CD14-positive monocyte (primary cell): ENCODE measurements around the gene PTH2R. TPM values are rescaled to one million over a fixed set of nuclear protein-coding genes. Genes with fewer than 3 reads are reported as not detected.

ENCODE experiments used
- DNase-seq, 3 donors: peaks; one replicate each; pipeline ENCODE4 v3.0.0-alpha.2; 2011 to 2022
- H2AFZ ChIP-seq: 2 replicates; pipeline ENCODE4 v1.6.0; 2012; ENCODE audit warnings: mild to moderate bottlenecking, low read depth, low read length, inconsistent platforms; ENCODE audit not compliant: insufficient read depth, poor library complexity, severe bottlenecking
- H3K27ac ChIP-seq, 2 donors: 1 replicate in 1 of 2; 2 replicates in 1 of 2; pipeline ENCODE4 v1.5.1; 2012 to 2013; ENCODE audit warnings: low read length in 2 of 2, control low read depth in 1 of 2, inconsistent platforms in 1 of 2, low read depth in 1 of 2, mild to moderate bottlenecking in 1 of 2
- H3K27me3 ChIP-seq, 2 donors: one replicate each; pipeline versions ENCODE4 v1.6.0 to v1.6.1; 2011 to 2013; ENCODE audit warnings: low read length in 2 of 2; ENCODE audit not compliant: control insufficient read depth in 2 of 2, insufficient read depth in 2 of 2
- H3K36me3 ChIP-seq, 2 donors: replicated peaks in 1 of 2; 1 replicate in 1 of 2; 2 replicates in 1 of 2; pipeline versions ENCODE4 v1.5.1 to v1.6.1; 2012 to 2013; ENCODE audit warnings: low read length in 2 of 2, control low read depth in 1 of 2, inconsistent platforms in 1 of 2, mild to moderate bottlenecking in 1 of 2; ENCODE audit not compliant: insufficient read depth in 2 of 2, control insufficient read depth in 1 of 2
- H3K4me1 ChIP-seq, 2 donors: 1 replicate in 1 of 2; 2 replicates in 1 of 2; pipeline versions ENCODE4 v1.5.1 to v1.6.1; 2012 to 2013; ENCODE audit warnings: low read length in 2 of 2, control low read depth in 1 of 2, inconsistent platforms in 1 of 2, mild to moderate bottlenecking in 1 of 2, moderate library complexity in 1 of 2; ENCODE audit not compliant: insufficient read depth in 2 of 2, control insufficient read depth in 1 of 2
- H3K4me2 ChIP-seq: replicated peaks from 2 replicates; pipeline ENCODE3; 2012; ENCODE audit warnings: low read length, moderate library complexity, mild to moderate bottlenecking; ENCODE audit not compliant: poor library complexity, severe bottlenecking; ENCODE audit errors: extremely low read depth
- H3K4me3 ChIP-seq, 3 experiments: fragments of 200-600 bp in 1 of 3; sonication (generic) in 1 of 3; replicated peaks in 1 of 3; 1 replicate in 2 of 3; 2 replicates in 1 of 3; pipeline ENCODE4 v1.5.1; 2011 to 2013; ENCODE audit warnings: low read length in 3 of 3, mild to moderate bottlenecking in 3 of 3, control low read depth in 2 of 3, low read depth in 2 of 3, inconsistent platforms in 1 of 3, moderate library complexity in 1 of 3
- H3K79me2 ChIP-seq: 2 replicates; pipeline ENCODE4 v1.6.0; 2012; ENCODE audit warnings: mild to moderate bottlenecking, control low read depth, inconsistent platforms, low read length, moderate library complexity; ENCODE audit not compliant: insufficient read depth
- H3K9ac ChIP-seq: 2 replicates; pipeline ENCODE4 v1.6.0; 2017; ENCODE audit warnings: low read length, mild to moderate bottlenecking; ENCODE audit not compliant: insufficient read depth, poor library complexity, severe bottlenecking
- H3K9me3 ChIP-seq, 2 donors: replicated peaks in 1 of 2; 1 replicate in 1 of 2; 2 replicates in 1 of 2; pipeline versions ENCODE4 v1.5.1 to v1.6.1; 2012 to 2013; ENCODE audit warnings: low read length in 2 of 2, control low read depth in 1 of 2; ENCODE audit not compliant: control insufficient read depth in 1 of 2, insufficient read depth in 1 of 2
- H4K20me1 ChIP-seq: 2 replicates; pipeline ENCODE4 v1.6.0; 2012; ENCODE audit warnings: mild to moderate bottlenecking, low read length, control low read depth, moderate library complexity; ENCODE audit not compliant: insufficient read depth
- H3K27ac Mint-ChIP-seq, 7 donors: one replicate each; pipeline ENCODE4 v1.8.0; 2020; ENCODE audit warnings: mild to moderate bottlenecking in 7 of 7, mixed read lengths in 7 of 7, moderate library complexity in 6 of 7, inconsistent platforms in 2 of 7
- H3K27me3 Mint-ChIP-seq, 3 donors: one replicate each; pipeline ENCODE4 v1.8.0; 2021 to 2022; ENCODE audit warnings: low read depth in 3 of 3, mild to moderate bottlenecking in 3 of 3, mixed read lengths in 3 of 3, moderate library complexity in 3 of 3, inconsistent platforms in 1 of 3
- H3K36me3 Mint-ChIP-seq, 2 donors: one replicate each; pipeline ENCODE4 v1.8.0; 2020; ENCODE audit warnings: mixed read lengths in 2 of 2, inconsistent platforms in 1 of 2, mild to moderate bottlenecking in 1 of 2
- H3K4me1 Mint-ChIP-seq: one replicate; pipeline ENCODE4 v1.8.0; 2020; ENCODE audit warnings: mild to moderate bottlenecking, mixed read lengths
- H3K4me3 Mint-ChIP-seq, 2 donors: one replicate each; pipeline ENCODE4 v1.8.0; 2020; ENCODE audit warnings: mild to moderate bottlenecking in 2 of 2, mixed read lengths in 2 of 2, moderate library complexity in 1 of 2
- H3K9me3 Mint-ChIP-seq, 7 donors: one replicate each; pipeline ENCODE4 v1.8.0; 2020 to 2022; ENCODE audit warnings: mixed read lengths in 7 of 7, mild to moderate bottlenecking in 6 of 7, moderate library complexity in 6 of 7, inconsistent platforms in 2 of 7
- CTCF ChIP-seq: fragments of 200-600 bp; IDR thresholded peaks from one replicate; pipeline ENCODE4 v1.8.0; 2022; ENCODE audit warnings: antibody characterized with exemption, mild to moderate bottlenecking
- WGBS: methylation state at CpG from one replicate; pipeline ENCODE4 v1.1.5; 2013; ENCODE audit warnings: missing lambda C conversion rate; ENCODE audit not compliant: insufficient coverage; 5-methylcytosine and 5-hydroxymethylcytosine counted together
- intact Hi-C, 2 donors: fragments of 100-400 bp; cut with micrococcal nuclease; formaldehyde crosslinking; loops; one replicate each; pipeline versions ENCODE4 v1.15.0 to v1.15.1; 2023
- polyA plus RNA-seq, 3 donors: library from polyadenylated mRNA; depleted of rRNA in 1 of 3; unstranded in 2 of 3; stranded (reverse) in 1 of 3; fragments of 300-500 nt in 2 of 3; fragments of >200 nt in 1 of 3; fragmentation: Illumina TruSeq in 2 of 3; gene quantifications; 1 replicate in 2 of 3; 2 replicates in 1 of 3; pipeline ENCODE4 v1.2.3, GENCODE V29; 2012 to 2021

PTH2R gene
- polyA plus RNA-seq, 3 donors, result 0.07 to 0.12 (median 0.11) TPM

- Histone ChIP-seq H3K9me3 (no peaks in the 10 kb centered on the region), H4K20me1 (no peaks in the 10 kb centered on the region), H3K79me2 (no peaks in the 10 kb centered on the region), H3K4me2 (no peak overlapping the region), H3K27ac (no peak overlapping the region), H3K27me3 (no peaks in the 10 kb centered on the region), H3K9ac (no peak overlapping the region), H3K36me3 (no peaks in the 10 kb centered on the region), H3K4me3 (no peak overlapping the region), H3K4me1 (peaks cover 9 to 13% of the 10 kb centered on the region in 2 donors), H2AFZ (no peak overlapping the region)
- Mint-ChIP-seq H3K9me3 (peaks cover 0 to 3% (median 0%) of the 10 kb centered on the region in 7 donors), H3K4me1 (peaks cover 13% of the 10 kb centered on the region), H3K27me3 (no peaks in the 10 kb centered on the region), H3K4me3 (no peak overlapping the region), H3K36me3 (no peaks in the 10 kb centered on the region), H3K27ac (no peak overlapping the region)
- intact Hi-C loops, result no loop called here
- no peak for TF ChIP-seq CTCF
- no peak for DNase-seq
- no CpG with 5 or more reads among the region's 3 CpGs for WGBS
These were observed 78.8 kb downstream of the PTH2R start for GRCh38 chr2:208485390-208485789.

- peaks cover 8% of the 10 kb centered on the region for H3K4me1 Mint-ChIP-seq
- H3K27me3 Mint-ChIP-seq, result peaks cover 0 to 3% (median 0%) of the 10 kb centered on the region in 3 donors
- intact Hi-C loops, result no loop called here
- Histone ChIP-seq H3K36me3 (no peaks in the 10 kb centered on the region), H3K79me2 (no peaks in the 10 kb centered on the region), H3K4me1 (peaks cover 0 to 5% of the 10 kb centered on the region in 2 donors), H3K9ac (no peak overlapping the region), H3K27me3 (no peaks in the 10 kb centered on the region), H3K4me2 (no peak overlapping the region), H3K27ac (no peak overlapping the region), H4K20me1 (no peaks in the 10 kb centered on the region), H3K9me3 (no peaks in the 10 kb centered on the region), H3K4me3 (no peak overlapping the region), H2AFZ (no peak overlapping the region)
- H3K27ac Mint-ChIP-seq, result no peak overlapping the region
- DNase-seq, result no peak
- H3K36me3 Mint-ChIP-seq, result no peaks in the 10 kb centered on the region
- H3K4me3 Mint-ChIP-seq, result no peak overlapping the region
- WGBS, result 86% methylated on average over 8 of the region's 12 CpGs
- TF ChIP-seq CTCF, result no peak
- peaks cover 0 to 3% (median 0%) of the 10 kb centered on the region in 7 donors for H3K9me3 Mint-ChIP-seq
These were observed 82.3 kb downstream of the PTH2R start for GRCh38 chr2:208488686-208489564.
